PFSK-1 (cell line): ENCODE measurements around the gene HS2ST1.

Source experiments
- FOXP2 ChIP-seq: optimal IDR thresholded peaks from 2 replicates; pipeline ENCODE3; 2011; ENCODE audit warnings: borderline replicate concordance, control low read depth, inconsistent platforms; ENCODE audit not compliant: insufficient read depth; ENCODE audit errors: extremely low read length, extremely low read depth
- POLR2AphosphoS5 ChIP-seq: IDR thresholded peaks from 2 replicates; pipeline ENCODE4 v1.6.1; 2012; ENCODE audit warnings: low read depth, mild to moderate bottlenecking, control low read depth, low read length, moderate library complexity
- REST ChIP-seq, 2 experiments: IDR thresholded peaks; 2 replicates each; pipeline versions ENCODE4 v1.6.1 to v1.8.0; 2011 to 2012; ENCODE audit warnings: low read depth in 2 of 2, low read length in 2 of 2, control low read depth in 1 of 2, inconsistent platforms in 1 of 2, mild to moderate bottlenecking in 1 of 2, moderate library complexity in 1 of 2; ENCODE audit not compliant: insufficient read depth in 1 of 2
- SIN3A ChIP-seq: IDR thresholded peaks from 2 replicates; pipeline ENCODE4 v1.6.1; 2012; ENCODE audit warnings: mild to moderate bottlenecking, low read length, moderate library complexity, borderline replicate concordance; ENCODE audit not compliant: insufficient read depth
- TAF1 ChIP-seq: IDR thresholded peaks from 2 replicates; pipeline ENCODE4 v1.6.1; 2012; ENCODE audit warnings: low read length, control low read depth, borderline replicate concordance; ENCODE audit not compliant: insufficient read depth

Gene HS2ST1

GRCh38 chr1:87126886-87127505, 212.6 kb downstream of the HS2ST1 start:
- TF ChIP-seq POLR2AphosphoS5 (no peak), FOXP2 (no peak), SIN3A (no peak), REST (IDR thresholded peaks at IDR 0.05; ENCODE audit: insufficient read depth in 1 of 2, low read depth in 2 of 2, low read length in 2 of 2) (no peak), TAF1 (no peak)

GRCh38 chr1:87127581-87127980, 213.1 kb downstream of the HS2ST1 start:
- no peak for TF ChIP-seq SIN3A
- TF ChIP-seq REST (IDR thresholded peaks at IDR 0.05; ENCODE audit: insufficient read depth in 1 of 2, low read depth in 2 of 2, low read length in 2 of 2) = no peak
- no peak for TF ChIP-seq FOXP2
- no peak for TF ChIP-seq POLR2AphosphoS5
- no peak for TF ChIP-seq TAF1

GRCh38 chr1:87129038-87129437, 214.6 kb downstream of the HS2ST1 start:
- TF ChIP-seq FOXP2 = no peak
- TF ChIP-seq SIN3A = no peak
- TF ChIP-seq POLR2AphosphoS5 = no peak
- TF ChIP-seq REST (IDR thresholded peaks at IDR 0.05; ENCODE audit: insufficient read depth in 1 of 2, low read depth in 2 of 2, low read length in 2 of 2) = no peak
- no peak for TF ChIP-seq TAF1

- TF ChIP-seq POLR2AphosphoS5 = no peak
- no peak for TF ChIP-seq TAF1
- no peak for TF ChIP-seq SIN3A
- no peak for TF ChIP-seq REST (IDR thresholded peaks at IDR 0.05; ENCODE audit: insufficient read depth in 1 of 2, low read depth in 2 of 2, low read length in 2 of 2)
- TF ChIP-seq FOXP2 = no peak
Measured at GRCh38 chr1:87129606-87130005, 215.2 kb downstream of the HS2ST1 start.
